GM06990 (cell line): ENCODE results near the gene OTC.

Source experiments
- DNase-seq: peaks from one replicate; pipeline ENCODE4 v3.0.0-alpha.2; 2011; ENCODE audit not compliant: insufficient read length; ENCODE audit errors: extremely low read depth
- H3K27me3 ChIP-seq: replicated peaks from 2 replicates; pipeline ENCODE4 v1.6.0; 2011; ENCODE audit warnings: low read length; ENCODE audit not compliant: control insufficient read depth, insufficient read depth
- H3K36me3 ChIP-seq: 2 replicates; pipeline ENCODE4 v1.5.1; 2011; ENCODE audit warnings: low read length; ENCODE audit not compliant: control insufficient read depth, insufficient read depth
- H3K4me3 ChIP-seq: replicated peaks from 2 replicates; pipeline ENCODE4 v1.5.1; 2011; ENCODE audit warnings: low read depth, mild to moderate bottlenecking, control low read depth, low read length
- CTCF ChIP-seq: IDR thresholded peaks from 2 replicates; pipeline ENCODE4 v1.5.1; 2011; ENCODE audit warnings: low read length, control low read depth, mild to moderate bottlenecking, inconsistent platforms; ENCODE audit not compliant: insufficient read depth, poor library complexity, severe bottlenecking

OTC gene

GRCh38 chrX:38357747-38358673 is 5.6 kb downstream of the OTC start:
- H3K27me3 ChIP-seq: no peaks in the 10 kb centered on the region
- DNase-seq: no peak
- no peak for TF ChIP-seq CTCF
- H3K4me3 ChIP-seq: no peak overlapping the region
- no peaks in the 10 kb centered on the region for H3K36me3 ChIP-seq

GRCh38 chrX:38363046-38363445 is 10.6 kb downstream of the OTC start:
- DNase-seq: no peak
- H3K36me3 ChIP-seq: no peaks in the 10 kb centered on the region
- TF ChIP-seq CTCF: no peak
- no peaks in the 10 kb centered on the region for H3K27me3 ChIP-seq
- H3K4me3 ChIP-seq: no peak overlapping the region

GRCh38 chrX:38365954-38366353 is 13.6 kb downstream of the OTC start:
- no peak overlapping the region for H3K4me3 ChIP-seq
- no peaks in the 10 kb centered on the region for H3K36me3 ChIP-seq
- no peaks in the 10 kb centered on the region for H3K27me3 ChIP-seq
- TF ChIP-seq CTCF: no peak
- DNase-seq: no peak

DNA sequence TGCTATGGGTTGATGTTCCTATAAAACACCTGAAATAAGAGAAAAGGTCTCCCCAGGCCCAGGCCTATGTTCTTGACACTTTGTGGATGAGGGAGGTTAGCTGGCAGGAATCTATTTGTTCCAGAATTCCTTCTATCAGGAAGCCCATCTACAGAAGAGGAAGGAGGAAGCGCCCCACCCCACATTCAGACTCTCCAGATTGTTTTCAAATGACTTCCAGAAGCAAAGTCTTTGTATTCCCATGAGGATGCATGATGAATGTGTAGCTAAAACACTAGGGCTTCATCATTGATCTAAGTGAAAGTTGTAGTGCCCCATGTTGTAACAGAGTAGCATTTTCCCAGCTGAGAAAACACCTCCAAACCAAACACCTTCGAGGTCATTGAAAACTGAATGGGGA is 16.4 kb downstream of the OTC start:
- no peak for TF ChIP-seq CTCF

GRCh38 chrX:38371641-38372040 is 19.2 kb downstream of the OTC start:
- no peak for TF ChIP-seq CTCF
- DNase-seq: no peak
- no peaks in the 10 kb centered on the region for H3K36me3 ChIP-seq
- no peaks in the 10 kb centered on the region for H3K27me3 ChIP-seq
- no peak overlapping the region for H3K4me3 ChIP-seq

More for the DNA sequence above, 16.4 kb downstream of the OTC start:
- no peak overlapping the region for H3K4me3 ChIP-seq
- no peaks in the 10 kb centered on the region for H3K36me3 ChIP-seq
- DNase-seq: no peak
- H3K27me3 ChIP-seq: no peaks in the 10 kb centered on the region
